Vagina (tissue), 2 donors: Measurements from ENCODE around the gene TRPV5.

Experiments
- POLR2A ChIP-seq, 2 donors: fragments of 450-650 bp; IDR thresholded peaks; one replicate each; pipeline ENCODE4 v1.6.1; 2017; ENCODE audit warnings: antibody characterized with exemption in 2 of 2, mild to moderate bottlenecking in 2 of 2, moderate library complexity in 2 of 2
- POLR2AphosphoS5 ChIP-seq, 2 donors: sonication (generic); formaldehyde crosslinking; IDR thresholded peaks; one replicate each; pipeline ENCODE4 v1.9.0; 2017; ENCODE audit warnings: antibody characterized with exemption in 2 of 2, mild to moderate bottlenecking in 2 of 2, low read depth in 1 of 2; ENCODE audit not compliant: insufficient read depth in 1 of 2
- TF ChIP-seq, protein P1 (sequence below), 3 experiments: fragments of 450-650 bp in 2 of 3; fragments of 200-600 bp in 1 of 3; sonication (generic) in 1 of 3; IDR thresholded peaks; one replicate each; pipeline ENCODE4 v1.5.1; 2017 to 2019; ENCODE audit warnings: antibody characterized with exemption in 3 of 3, mild to moderate bottlenecking in 2 of 3, moderate library complexity in 2 of 3

DNA sequence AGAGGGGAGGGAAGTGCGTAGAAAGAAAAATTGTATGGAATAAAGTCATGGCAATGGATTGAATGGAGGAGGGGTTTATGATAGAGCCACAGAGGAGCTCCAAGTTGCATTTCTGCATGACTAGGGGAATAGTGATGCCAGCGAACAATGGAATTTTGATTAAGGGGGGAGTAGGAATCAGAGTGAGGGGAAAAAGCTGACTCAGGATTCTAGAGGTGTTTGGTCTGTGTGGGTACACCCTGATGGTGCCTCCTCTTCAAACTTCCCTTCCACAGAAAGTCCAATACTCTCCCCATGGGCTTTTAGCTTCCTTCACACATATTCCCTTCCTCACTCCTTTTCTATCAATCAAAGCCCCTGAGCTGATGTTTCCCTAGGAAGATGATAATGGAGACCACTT, 30.4 kb upstream of the TRPV5 start:
- TF ChIP-seq, protein P1, sequence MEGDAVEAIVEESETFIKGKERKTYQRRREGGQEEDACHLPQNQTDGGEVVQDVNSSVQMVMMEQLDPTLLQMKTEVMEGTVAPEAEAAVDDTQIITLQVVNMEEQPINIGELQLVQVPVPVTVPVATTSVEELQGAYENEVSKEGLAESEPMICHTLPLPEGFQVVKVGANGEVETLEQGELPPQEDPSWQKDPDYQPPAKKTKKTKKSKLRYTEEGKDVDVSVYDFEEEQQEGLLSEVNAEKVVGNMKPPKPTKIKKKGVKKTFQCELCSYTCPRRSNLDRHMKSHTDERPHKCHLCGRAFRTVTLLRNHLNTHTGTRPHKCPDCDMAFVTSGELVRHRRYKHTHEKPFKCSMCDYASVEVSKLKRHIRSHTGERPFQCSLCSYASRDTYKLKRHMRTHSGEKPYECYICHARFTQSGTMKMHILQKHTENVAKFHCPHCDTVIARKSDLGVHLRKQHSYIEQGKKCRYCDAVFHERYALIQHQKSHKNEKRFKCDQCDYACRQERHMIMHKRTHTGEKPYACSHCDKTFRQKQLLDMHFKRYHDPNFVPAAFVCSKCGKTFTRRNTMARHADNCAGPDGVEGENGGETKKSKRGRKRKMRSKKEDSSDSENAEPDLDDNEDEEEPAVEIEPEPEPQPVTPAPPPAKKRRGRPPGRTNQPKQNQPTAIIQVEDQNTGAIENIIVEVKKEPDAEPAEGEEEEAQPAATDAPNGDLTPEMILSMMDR (IDR thresholded peaks at IDR 0.05) = no peak
- no peak for TF ChIP-seq POLR2A (IDR thresholded peaks at IDR 0.05)
- no peak for TF ChIP-seq POLR2AphosphoS5 (IDR thresholded peaks at IDR 0.05; ENCODE audit: insufficient read depth in 1 of 2, low read depth in 1 of 2)
